Measurements from ENCODE around the gene SLC38A10. TPM values are rescaled to one million over a fixed set of nuclear protein-coding genes. Genes with fewer than 3 reads are reported as not detected.

Gene SLC38A10
- total RNA-seq, 4 donors from 2014 or later: 126 to 206 (median 169) TPM

GRCh38 chr17:81206166-81206565 lies 88.9 kb downstream of the SLC38A10 start:
- Histone ChIP-seq H3K9me3 (no peaks in the 10 kb centered on the region), H3K27ac (no peak overlapping the region), H3K4me1 (no peaks in the 10 kb centered on the region), H3K36me3 (no peaks in the 10 kb centered on the region), H3K4me3 (no peak overlapping the region), H3K27me3 (no peaks in the 10 kb centered on the region)
- TF ChIP-seq CTCF (IDR thresholded peaks at IDR 0.05): no peak
- TF ChIP-seq POLR2A (IDR thresholded peaks at IDR 0.05): no peak
- DNase-seq: no peak

GRCh38 chr17:81204578-81204977 lies 90.5 kb downstream of the SLC38A10 start:
- no peak for DNase-seq
- no peak overlapping the region for H3K27ac ChIP-seq
- H3K4me1 ChIP-seq: no peaks in the 10 kb centered on the region
- no peak for TF ChIP-seq POLR2A (IDR thresholded peaks at IDR 0.05)
- TF ChIP-seq CTCF (IDR thresholded peaks at IDR 0.05): no peak
- no peaks in the 10 kb centered on the region for H3K36me3 ChIP-seq
- H3K4me3 ChIP-seq: no peak overlapping the region
- H3K27me3 ChIP-seq: no peaks in the 10 kb centered on the region
- H3K9me3 ChIP-seq: no peaks in the 10 kb centered on the region

GRCh38 chr17:81203136-81203535 lies 92.0 kb downstream of the SLC38A10 start:
- DNase-seq: no peak
- Histone ChIP-seq H3K27ac (no peak overlapping the region), H3K9me3 (no peaks in the 10 kb centered on the region), H3K36me3 (no peaks in the 10 kb centered on the region), H3K4me3 (no peak overlapping the region), H3K4me1 (no peaks in the 10 kb centered on the region), H3K27me3 (no peaks in the 10 kb centered on the region)
- TF ChIP-seq CTCF (IDR thresholded peaks at IDR 0.05): no peak
- no peak for TF ChIP-seq POLR2A (IDR thresholded peaks at IDR 0.05)

- H3K36me3 ChIP-seq: no peaks in the 10 kb centered on the region
- H3K27me3 ChIP-seq: no peaks in the 10 kb centered on the region
These were observed 92.8 kb downstream of the SLC38A10 start for GRCh38 chr17:81202318-81202717.

GRCh38 chr17:81200695-81201580 lies 94.2 kb downstream of the SLC38A10 start:
- Histone ChIP-seq H3K4me1 (no peaks in the 10 kb centered on the region), H3K27me3 (no peaks in the 10 kb centered on the region), H3K9me3 (no peaks in the 10 kb centered on the region), H3K27ac (no peak overlapping the region), H3K36me3 (no peaks in the 10 kb centered on the region), H3K4me3 (no peak overlapping the region)
- TF ChIP-seq POLR2A (IDR thresholded peaks at IDR 0.05) (no peak), CTCF (IDR thresholded peaks at IDR 0.05) (peak in 5 of 6 experiments; percentile 8 to 80 (median 69))
- DNase-seq: peak in 1 of 3 donors; percentile 71

More at GRCh38 chr17:81202318-81202717, 92.8 kb downstream of the SLC38A10 start:
- TF ChIP-seq CTCF (IDR thresholded peaks at IDR 0.05): no peak
- Histone ChIP-seq H3K27ac (no peak overlapping the region), H3K4me3 (no peak overlapping the region), H3K4me1 (no peaks in the 10 kb centered on the region), H3K9me3 (no peaks in the 10 kb centered on the region)
- DNase-seq: no peak
